CD4-positive, alpha-beta T cell treated with Interleukin-4 for 4 hours (primary cell): ENCODE results near the gene OR4D1.
"Not testable (repeated sequence)": the region's sequence is repeated elsewhere in the genome, so short reads cannot be mapped to it uniquely, and the experiment has no call there.

ENCODE experiments used
- DNase-seq: peaks from one replicate; pipeline ENCODE4 v3.0.0-alpha.2; 2020

Gene OR4D1

GRCh38 chr17:58147930-58148434, at the start of gene OR4D1:
TSS of gene OR4D1 (plus strand) at chr17:58148384. CDS start at chr17:58155154, 6,770 bp downstream.
- no peak for DNase-seq

GRCh38 chr17:58100506-58100905, 47.7 kb upstream of the OR4D1 start:
- no peak for DNase-seq

GRCh38 chr17:58101898-58102297, 46.3 kb upstream of the OR4D1 start:
- DNase-seq: not testable (repeated sequence)

GRCh38 chr17:58105093-58105492, 43.1 kb upstream of the OR4D1 start:
- no peak for DNase-seq

GRCh38 chr17:58107306-58107705, 40.9 kb upstream of the OR4D1 start:
- DNase-seq: no peak

GRCh38 chr17:58109197-58109596, 39.0 kb upstream of the OR4D1 start:
- DNase-seq: no peak

GRCh38 chr17:58110012-58110411, 38.2 kb upstream of the OR4D1 start:
- no peak for DNase-seq

- DNase-seq: no peak
These were observed 36.5 kb upstream of the OR4D1 start for GRCh38 chr17:58111676-58112075.

- DNase-seq: peak; percentile 83
These were observed 35.1 kb upstream of the OR4D1 start for GRCh38 chr17:58112970-58113631.

GRCh38 chr17:58113947-58114346, 34.2 kb upstream of the OR4D1 start:
- DNase-seq: no peak

GRCh38 chr17:58117382-58117781, 30.8 kb upstream of the OR4D1 start:
- DNase-seq: no peak

GRCh38 chr17:58119491-58119890, 28.7 kb upstream of the OR4D1 start:
- DNase-seq: no peak

- DNase-seq: peak; percentile 44
These were observed 27.9 kb upstream of the OR4D1 start for GRCh38 chr17:58120195-58120822.

GRCh38 chr17:58121925-58122324, 26.3 kb upstream of the OR4D1 start:
- peak; percentile 72 for DNase-seq

GRCh38 chr17:58127846-58128245, 20.3 kb upstream of the OR4D1 start:
- DNase-seq: no peak

- DNase-seq: not testable (repeated sequence)
These were observed 15.5 kb upstream of the OR4D1 start for GRCh38 chr17:58132697-58133096.

GRCh38 chr17:58136669-58137279, 11.4 kb upstream of the OR4D1 start:
- no peak for DNase-seq

- DNase-seq: no peak
These were observed 6.7 kb upstream of the OR4D1 start for GRCh38 chr17:58141505-58141904.

GRCh38 chr17:58143335-58143734, 4.8 kb upstream of the OR4D1 start:
- not testable (repeated sequence) for DNase-seq

GRCh38 chr17:58144801-58145200, 3.4 kb upstream of the OR4D1 start:
- DNase-seq: no peak

- DNase-seq: no peak
These were observed 425 bp downstream of the OR4D1 start for GRCh38 chr17:58148609-58149008.

- no peak for DNase-seq
These were observed 2.2 kb downstream of the OR4D1 start for GRCh38 chr17:58150394-58150793.

- peak; percentile 87 for DNase-seq
These were observed 4.9 kb downstream of the OR4D1 start for GRCh38 chr17:58153046-58153445.

GRCh38 chr17:58153671-58154070, 5.5 kb downstream of the OR4D1 start:
- DNase-seq: no peak
